Liver (tissue), 9 donors: ENCODE data around the gene GLP2R. TPM values are rescaled to one million over a fixed set of nuclear protein-coding genes. Genes with fewer than 3 reads are reported as not detected.

ENCODE experiments used
- DNase-seq: peaks from one replicate; pipeline ENCODE4 v3.0.0-alpha.2; 2017; ENCODE audit warnings: low spot score
- H3K27ac ChIP-seq, 2 donors: one replicate each; pipeline ENCODE4 v1.7.0; 2013; ENCODE audit warnings: inconsistent platforms in 2 of 2, low read length in 2 of 2, control low read depth in 1 of 2, low read depth in 1 of 2, mild to moderate bottlenecking in 1 of 2
- H3K27me3 ChIP-seq, 4 donors: one replicate each; pipeline versions ENCODE4 v1.6.1 to v1.7.0; 2013; ENCODE audit warnings: low read length in 3 of 4, inconsistent platforms in 1 of 4, mild to moderate bottlenecking in 1 of 4, moderate library complexity in 1 of 4; ENCODE audit not compliant: control insufficient read depth in 4 of 4, insufficient read depth in 4 of 4
- H3K36me3 ChIP-seq, 4 donors: one replicate each; pipeline versions ENCODE4 v1.6.1 to v1.7.0; 2013; ENCODE audit warnings: low read length in 3 of 4, mild to moderate bottlenecking in 3 of 4, low read depth in 1 of 4, moderate library complexity in 1 of 4; ENCODE audit not compliant: control insufficient read depth in 4 of 4, insufficient read depth in 3 of 4
- H3K4me1 ChIP-seq, 4 donors: one replicate each; pipeline versions ENCODE4 v1.6.1 to v1.7.0; 2013; ENCODE audit warnings: low read length in 3 of 4, mild to moderate bottlenecking in 3 of 4, moderate library complexity in 1 of 4; ENCODE audit not compliant: control insufficient read depth in 4 of 4, insufficient read depth in 4 of 4
- H3K4me3 ChIP-seq, 3 donors: one replicate each; pipeline versions ENCODE4 v1.6.1 to v1.7.0; 2013; ENCODE audit warnings: low read length in 3 of 3, control low read depth in 1 of 3, low read depth in 1 of 3, mild to moderate bottlenecking in 1 of 3
- H3K9ac ChIP-seq, 2 donors: one replicate each; pipeline ENCODE4 v1.7.0; 2013; ENCODE audit warnings: low read length in 2 of 2, mild to moderate bottlenecking in 2 of 2, moderate library complexity in 2 of 2, control low read depth in 1 of 2, low read depth in 1 of 2
- H3K9me3 ChIP-seq, 4 donors: one replicate each; pipeline versions ENCODE4 v1.6.1 to v1.7.0; 2013; ENCODE audit warnings: low read length in 3 of 4; ENCODE audit not compliant: control insufficient read depth in 4 of 4
- ATF3 ChIP-seq: IDR thresholded peaks from 2 replicates; pipeline ENCODE4 v1.6.1; 2016; ENCODE audit warnings: antibody characterized with exemption
- CTCF ChIP-seq: fragments of 150-350 bp; IDR thresholded peaks from 2 replicates; pipeline ENCODE4 v1.5.1; 2017; ENCODE audit warnings: improper control_type of control experiment, low read depth, low read length; ENCODE audit not compliant: missing input control
- EGR1 ChIP-seq, 2 donors: IDR thresholded peaks; 2 replicates each; pipeline ENCODE4 v1.6.1; 2016 to 2018; ENCODE audit warnings: antibody characterized with exemption in 2 of 2, low read depth in 2 of 2
- FOXA1 ChIP-seq: IDR thresholded peaks from 2 replicates; pipeline ENCODE4 v1.6.1; 2016; ENCODE audit warnings: antibody characterized with exemption
- FOXA2 ChIP-seq: IDR thresholded peaks from 2 replicates; pipeline ENCODE4 v1.6.1; 2016; ENCODE audit warnings: antibody characterized with exemption
- GABPA ChIP-seq, 2 donors: IDR thresholded peaks in 1 of 2; conservative IDR thresholded peaks in 1 of 2; 2 replicates each; pipeline ENCODE4 v1.6.1; 2016; ENCODE audit warnings: antibody characterized with exemption in 2 of 2, mild to moderate bottlenecking in 1 of 2, moderate library complexity in 1 of 2
- HNF4A ChIP-seq, 2 donors: conservative IDR thresholded peaks; 2 replicates each; pipeline ENCODE4 v1.6.1; 2016; ENCODE audit warnings: antibody characterized with exemption in 2 of 2, mild to moderate bottlenecking in 2 of 2
- HNF4G ChIP-seq: IDR thresholded peaks from 2 replicates; pipeline ENCODE4 v1.6.1; 2016; ENCODE audit warnings: antibody characterized with exemption
- MAX ChIP-seq: IDR thresholded peaks from 2 replicates; pipeline ENCODE4 v1.6.1; 2016; ENCODE audit warnings: antibody characterized with exemption
- NR2F2 ChIP-seq: IDR thresholded peaks from 2 replicates; pipeline ENCODE4 v1.6.1; 2016; ENCODE audit warnings: antibody characterized with exemption
- RAD21 ChIP-seq, 2 donors: IDR thresholded peaks; 2 replicates each; pipeline ENCODE4 v1.6.1; 2016; ENCODE audit warnings: antibody characterized with exemption in 2 of 2, mild to moderate bottlenecking in 2 of 2
- REST ChIP-seq: IDR thresholded peaks from 2 replicates; pipeline ENCODE4 v1.6.1; 2016; ENCODE audit warnings: antibody characterized with exemption, mild to moderate bottlenecking
- RXRA ChIP-seq, 2 donors: IDR thresholded peaks; 2 replicates each; pipeline ENCODE4 v1.6.1; 2017 to 2018; ENCODE audit warnings: antibody characterized with exemption in 2 of 2, mild to moderate bottlenecking in 1 of 2
- SP1 ChIP-seq: IDR thresholded peaks from 2 replicates; pipeline ENCODE4 v1.6.1; 2018; ENCODE audit warnings: antibody characterized with exemption, mild to moderate bottlenecking
- TAF1 ChIP-seq: conservative IDR thresholded peaks from 2 replicates; pipeline ENCODE4 v1.6.1; 2016; ENCODE audit warnings: antibody characterized with exemption, mild to moderate bottlenecking
- ZBTB33 ChIP-seq: IDR thresholded peaks from 2 replicates; pipeline ENCODE4 v1.6.1; 2016; ENCODE audit warnings: antibody characterized with exemption
- WGBS: extraction: QIAGEN DNeasy Blood & Tissue Kit; methylation state at CpG from one replicate; pipeline ENCODE4 v1.1.7; 2013; 5-methylcytosine and 5-hydroxymethylcytosine counted together
- polyA plus RNA-seq, 2 donors: library from polyadenylated mRNA; stranded (reverse) in 1 of 2; unstranded in 1 of 2; fragments of 200-250 nt in 1 of 2; fragments of >200 nt in 1 of 2; fragmentation: Nextera tagmentation in 1 of 2; extraction: Ambion mirVana in 1 of 2; gene quantifications; one replicate each; pipeline versions ENCODE4 v1.2.1 to v1.2.3, GENCODE V29; 2013 to 2015
- total RNA-seq, 2 donors: library from RNA; depleted of rRNA; stranded (reverse); fragments of >200 nt; gene quantifications; one replicate each; pipeline ENCODE4 v1.2.3, GENCODE V29; 2014
- donor health status: healthy.
- donor health status: healthy.
- donor health status: healthy.
- donor health status: healthy.
- donor health status: healthy.

GLP2R gene
- total and polyA plus RNA-seq, 4 donors, result 0.39 to 1.4 (median 0.58) TPM

GRCh38 chr17:9844153-9844552, 18.4 kb downstream of the GLP2R start:
- no peak for TF ChIP-seq ATF3
- no peak for TF ChIP-seq FOXA2
- TF ChIP-seq HNF4G, result no peak
- TF ChIP-seq GABPA (IDR thresholded peaks at IDR 0.05 in 1 of 2, conservative IDR thresholded peaks at IDR 0.05 in 1 of 2), result no peak
- no peak for TF ChIP-seq NR2F2
- no peak for TF ChIP-seq RXRA (IDR thresholded peaks at IDR 0.05)
- no peak for TF ChIP-seq TAF1
- TF ChIP-seq ZBTB33, result no peak
- no peak for TF ChIP-seq MAX
- TF ChIP-seq EGR1 (IDR thresholded peaks at IDR 0.05; ENCODE audit: low read depth in 2 of 2), result no peak
- TF ChIP-seq REST, result no peak
- no peak for TF ChIP-seq SP1
- no peak for TF ChIP-seq FOXA1
- no peak for TF ChIP-seq CTCF
- no peak for TF ChIP-seq HNF4A (conservative IDR thresholded peaks at IDR 0.05)
- no peaks in the 10 kb centered on the region for H3K36me3 ChIP-seq
- H3K27me3 ChIP-seq, result no peaks in the 10 kb centered on the region
- no peak for DNase-seq
- no peak overlapping the region for H3K9ac ChIP-seq
- H3K4me1 ChIP-seq, result peaks cover 0 to 10% (median 9%) of the 10 kb centered on the region in 4 donors
- WGBS, result 77% methylated on average over 8 of the region's 8 CpGs
- H3K4me3 ChIP-seq, result no peak overlapping the region
- H3K27ac ChIP-seq, result no peak overlapping the region
- no peaks in the 10 kb centered on the region for H3K9me3 ChIP-seq

- Histone ChIP-seq H3K27me3 (no peaks in the 10 kb centered on the region), H3K27ac (no peak overlapping the region), H3K9me3 (no peaks in the 10 kb centered on the region), H3K4me3 (no peak overlapping the region), H3K9ac (no peak overlapping the region), H3K36me3 (no peaks in the 10 kb centered on the region), H3K4me1 (peaks cover 0 to 16% (median 10%) of the 10 kb centered on the region in 4 donors)
- no peak for DNase-seq
- TF ChIP-seq RAD21 (IDR thresholded peaks at IDR 0.05) (no peak), NR2F2 (no peak), REST (no peak)
- WGBS, result 94% methylated on average over 4 of the region's 4 CpGs
Observed at GRCh38 chr17:9845306-9845705, 19.6 kb downstream of the GLP2R start.
